ENCODE results near the gene MMP14. TPM values are rescaled to one million over a fixed set of nuclear protein-coding genes. Genes with fewer than 3 reads are reported as not detected.

The MMP14 gene
- total and polyA plus RNA-seq, 2 of the 13 experiments (the other 11 are each of a cell fraction or from before 2014, with no cell fraction given) = 5.2 to 9.8 TPM

DNA sequence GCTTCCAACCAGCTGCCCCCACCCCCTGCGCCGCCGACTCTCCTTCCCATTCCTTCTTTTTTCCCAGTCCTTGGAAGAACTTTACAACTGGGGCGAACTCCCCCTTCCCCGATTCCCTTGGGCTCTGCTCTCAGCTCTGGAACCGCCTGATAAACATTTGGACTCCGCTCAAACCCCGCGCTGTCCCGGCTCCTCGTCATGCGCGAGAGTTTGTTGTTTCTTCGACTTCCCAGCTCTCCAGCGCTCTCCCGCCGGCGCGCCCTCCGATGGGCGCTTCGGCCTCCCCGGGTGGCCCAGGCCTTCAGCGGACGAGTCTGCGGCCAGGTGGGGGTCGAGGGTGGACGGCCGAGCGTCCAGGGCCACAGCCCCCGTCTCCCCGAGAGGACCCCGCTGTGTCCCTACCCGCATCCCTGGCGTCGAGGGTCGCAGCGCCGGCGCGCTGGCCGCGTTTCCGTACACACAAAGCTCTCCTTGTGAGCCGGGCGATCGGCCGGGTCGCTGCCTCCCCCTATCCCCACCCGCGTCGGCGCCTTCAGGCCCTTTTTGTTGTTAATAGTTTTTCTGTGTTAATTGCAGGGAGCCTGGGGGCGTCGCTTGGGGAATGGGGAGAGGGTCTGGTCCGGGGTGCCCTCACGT lies 847 bp downstream of the MMP14 start (continued):
- TF ChIP-seq MAZ (IDR thresholded peaks at IDR 0.05; ENCODE audit: borderline replicate concordance, low read depth, low read length) (no peak), MAZ (CRISPR knock-in tag; IDR thresholded peaks at IDR 0.05; ENCODE audit: low read depth) (peak; percentile 55; the same call in 1 of the 2 replicates), ZNF879 (CRISPR knock-in tag; IDR thresholded peaks at IDR 0.05) (no peak; the same call in 1 of the 2 replicates), ARNT2 (CRISPR knock-in tag; IDR thresholded peaks at IDR 0.05; ENCODE audit: low read depth) (peak; percentile 91), STAT6 (CRISPR knock-in tag; IDR thresholded peaks at IDR 0.05; ENCODE audit: borderline replicate concordance) (no peak), ZC3H13 (CRISPR knock-in tag; IDR thresholded peaks at IDR 0.05) (0 out of 2 replicates have a peak, but pooled peaks have one; percentile 56), ZFP37 (CRISPR knock-in tag; IDR thresholded peaks at IDR 0.05; ENCODE audit: borderline replicate concordance) (no peak), ZNF253 (CRISPR knock-in tag; IDR thresholded peaks at IDR 0.05; ENCODE audit: borderline replicate concordance) (0 out of 2 replicates have a peak, but pooled peaks have one; percentile 10), ZNF230 (CRISPR knock-in tag; IDR thresholded peaks at IDR 0.05) (peak; percentile 95), SOX6 (IDR thresholded peaks at IDR 0.05) (no peak), SOX6 (CRISPR knock-in tag; IDR thresholded peaks at IDR 0.05) (peak; percentile 10; the same call in 1 of the 2 replicates), KLF6 (CRISPR knock-in tag; IDR thresholded peaks at IDR 0.05) (0 out of 2 replicates have a peak, but pooled peaks have one; percentile 52), HNF1A (IDR thresholded peaks at IDR 0.05; ENCODE audit: low read depth) (no peak), HNF1A (CRISPR knock-in tag; IDR thresholded peaks at IDR 0.05; ENCODE audit: borderline replicate concordance) (peak; percentile 36; the same call in 1 of the 2 replicates), TAF1 (CRISPR knock-in tag; IDR thresholded peaks at IDR 0.05) (peak; percentile 42), ELF1 (CRISPR knock-in tag; IDR thresholded peaks at IDR 0.05) (peak; percentile 30; the same call in 1 of the 2 replicates), ZNF615 (CRISPR knock-in tag; IDR thresholded peaks at IDR 0.05; ENCODE audit: borderline replicate concordance) (no peak), LBX2 (CRISPR knock-in tag; IDR thresholded peaks at IDR 0.05; ENCODE audit: borderline replicate concordance) (no peak; the same call in none of the 2 replicates), GLI4 (CRISPR knock-in tag; IDR thresholded peaks at IDR 0.05; ENCODE audit: borderline replicate concordance) (peak; percentile 86; the same call in 1 of the 2 replicates), KDM5B (CRISPR knock-in tag; IDR thresholded peaks at IDR 0.05; ENCODE audit: borderline replicate concordance) (peak; percentile 66; the same call in 1 of the 2 replicates)
